ENCODE data around the gene ARRB1.

DNA sequence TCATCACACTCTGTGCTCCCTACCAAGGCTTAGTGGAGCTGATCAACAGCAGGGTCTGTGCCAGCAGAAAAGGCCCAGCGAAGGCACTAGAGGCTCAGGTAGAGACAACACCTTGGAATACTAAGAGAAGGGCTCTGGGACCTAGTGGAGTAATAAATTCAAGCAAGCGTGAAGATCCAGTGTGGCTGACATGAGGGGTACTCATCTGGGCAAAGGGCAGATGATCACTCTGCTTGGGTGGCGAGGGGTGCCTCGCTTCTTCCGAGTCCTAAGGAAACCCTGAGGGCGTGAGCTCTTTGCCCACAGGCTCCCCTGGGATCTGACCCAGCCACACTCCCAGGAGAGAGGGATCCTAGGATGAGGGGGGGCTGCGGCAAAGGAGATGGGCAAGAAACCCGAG, 114.4 kb downstream of the ARRB1 start:
- TF ChIP-seq, protein P1, sequence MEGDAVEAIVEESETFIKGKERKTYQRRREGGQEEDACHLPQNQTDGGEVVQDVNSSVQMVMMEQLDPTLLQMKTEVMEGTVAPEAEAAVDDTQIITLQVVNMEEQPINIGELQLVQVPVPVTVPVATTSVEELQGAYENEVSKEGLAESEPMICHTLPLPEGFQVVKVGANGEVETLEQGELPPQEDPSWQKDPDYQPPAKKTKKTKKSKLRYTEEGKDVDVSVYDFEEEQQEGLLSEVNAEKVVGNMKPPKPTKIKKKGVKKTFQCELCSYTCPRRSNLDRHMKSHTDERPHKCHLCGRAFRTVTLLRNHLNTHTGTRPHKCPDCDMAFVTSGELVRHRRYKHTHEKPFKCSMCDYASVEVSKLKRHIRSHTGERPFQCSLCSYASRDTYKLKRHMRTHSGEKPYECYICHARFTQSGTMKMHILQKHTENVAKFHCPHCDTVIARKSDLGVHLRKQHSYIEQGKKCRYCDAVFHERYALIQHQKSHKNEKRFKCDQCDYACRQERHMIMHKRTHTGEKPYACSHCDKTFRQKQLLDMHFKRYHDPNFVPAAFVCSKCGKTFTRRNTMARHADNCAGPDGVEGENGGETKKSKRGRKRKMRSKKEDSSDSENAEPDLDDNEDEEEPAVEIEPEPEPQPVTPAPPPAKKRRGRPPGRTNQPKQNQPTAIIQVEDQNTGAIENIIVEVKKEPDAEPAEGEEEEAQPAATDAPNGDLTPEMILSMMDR (IDR thresholded peaks at IDR 0.05; ENCODE audit: low read length), result no peak
- TF ChIP-seq EZH2 (optimal IDR thresholded peaks at IDR 0.05; ENCODE audit: low read depth, low read length), result no peak
